M059J (cell line): ENCODE data around the gene NFATC1. TPM values are rescaled to one million over a fixed set of nuclear protein-coding genes. Genes with fewer than 3 reads are reported as not detected.

ENCODE experiments used
- DNase-seq: peaks from one replicate; pipeline ENCODE4 v3.0.0-alpha.2; 2012; ENCODE audit warnings: low read depth
- total RNA-seq: library from RNA; depleted of rRNA; stranded (reverse); fragments of >200 nt; shearing (Covaris generic); gene quantifications from 2 replicates; pipeline ENCODE4 v1.2.3, GENCODE V29; 2014; rRNA removed

Gene NFATC1
- total RNA-seq: 0.59 and 0.79 TPM in 2 replicates

- peak; percentile 51 for DNase-seq
These were observed at the start of gene NFATC1 for GRCh38 chr18:79395761-79396404. NFATC1 (plus strand) TSS chr18:79395930; CDS start chr18:79396225, 295 bp downstream.

GRCh38 chr18:79345981-79346380 lies 49.7 kb upstream of the NFATC1 start:
- no peak for DNase-seq

- no peak for DNase-seq
These were observed 47.7 kb upstream of the NFATC1 start for GRCh38 chr18:79348066-79348465.

- no peak for DNase-seq
These were observed 43.3 kb upstream of the NFATC1 start for GRCh38 chr18:79352432-79352831.

- no peak for DNase-seq
These were observed 42.5 kb upstream of the NFATC1 start for GRCh38 chr18:79353267-79353666.

- no peak for DNase-seq
These were observed 41.4 kb upstream of the NFATC1 start for GRCh38 chr18:79354350-79354749.

- no peak for DNase-seq
These were observed 40.0 kb upstream of the NFATC1 start for GRCh38 chr18:79355433-79356335.

- DNase-seq: no peak
These were observed 39.3 kb upstream of the NFATC1 start for GRCh38 chr18:79356435-79356834.

GRCh38 chr18:79360933-79361332 lies 34.8 kb upstream of the NFATC1 start:
- DNase-seq: no peak

GRCh38 chr18:79361766-79362522 lies 33.8 kb upstream of the NFATC1 start:
- peak; percentile 87 for DNase-seq

GRCh38 chr18:79365701-79366100 lies 30.0 kb upstream of the NFATC1 start:
- DNase-seq: no peak

- peak; percentile 50 for DNase-seq
These were observed 29.3 kb upstream of the NFATC1 start for GRCh38 chr18:79366177-79367094.

GRCh38 chr18:79367480-79367879 lies 28.2 kb upstream of the NFATC1 start:
- DNase-seq: no peak

GRCh38 chr18:79367989-79368388 lies 27.7 kb upstream of the NFATC1 start:
- DNase-seq: no peak

- no peak for DNase-seq
These were observed 27.0 kb upstream of the NFATC1 start for GRCh38 chr18:79368681-79369080.

- no peak for DNase-seq
These were observed 24.1 kb upstream of the NFATC1 start for GRCh38 chr18:79371561-79372121.

GRCh38 chr18:79372461-79372860 lies 23.3 kb upstream of the NFATC1 start:
- no peak for DNase-seq

GRCh38 chr18:79372991-79373390 lies 22.7 kb upstream of the NFATC1 start:
- no peak for DNase-seq

GRCh38 chr18:79373736-79374135 lies 22.0 kb upstream of the NFATC1 start:
- DNase-seq: no peak

GRCh38 chr18:79374408-79375171 lies 21.1 kb upstream of the NFATC1 start:
- DNase-seq: no peak
